Esophagus squamous epithelium (tissue), 5 donors: Measurements from ENCODE around the gene CPSF6. TPM values are rescaled to one million over a fixed set of nuclear protein-coding genes. Genes with fewer than 3 reads are reported as not detected.
A peak's percentile ranks its signal among the peaks of the same experiment; 100 is the strongest.

Experiments
- DNase-seq: peaks from one replicate; lab custom pipeline; 2025; lab: John Stamatoyannopoulos, UW
- H3K27ac ChIP-seq, 4 donors: fragments of 200-600 bp; sonication (generic); one replicate each; pipeline ENCODE4 v1.5.1; 2016 to 2019; ENCODE audit warnings: mild to moderate bottlenecking in 1 of 4
- H3K27me3 ChIP-seq, 4 donors: fragments of 200-600 bp; sonication (generic); 1 replicate in 3 of 4; 2 replicates in 1 of 4; pipeline versions ENCODE4 v1.5.1 to v1.6.0; 2017 to 2021; ENCODE audit warnings: antibody characterized with exemption in 1 of 4
- H3K36me3 ChIP-seq, 3 donors: fragments of 200-600 bp; sonication (generic); one replicate each; pipeline ENCODE4 v1.5.1; 2016 to 2019
- H3K4me1 ChIP-seq, 3 donors: fragments of 200-600 bp; sonication (generic); one replicate each; pipeline ENCODE4 v1.5.1; 2017 to 2019
- H3K4me3 ChIP-seq, 4 donors: fragments of 200-600 bp; sonication (generic); 1 replicate in 3 of 4; 2 replicates in 1 of 4; pipeline ENCODE4 v1.5.1; 2016 to 2019; ENCODE audit warnings: mild to moderate bottlenecking in 2 of 4, moderate library complexity in 1 of 4
- H3K9me3 ChIP-seq, 3 donors: fragments of 200-600 bp; sonication (generic); one replicate each; pipeline ENCODE4 v1.5.1; 2016 to 2019
- CTCF ChIP-seq, 6 experiments: fragments of 450-650 bp in 4 of 6; fragments of 200-600 bp in 2 of 6; sonication (generic) in 2 of 6; IDR thresholded peaks; one replicate each; pipeline ENCODE4 v1.5.1; 2016 to 2019; ENCODE audit warnings: antibody characterized with exemption in 6 of 6, mild to moderate bottlenecking in 4 of 6, moderate library complexity in 4 of 6
- POLR2A ChIP-seq, 4 donors: fragments of 450-650 bp; IDR thresholded peaks; one replicate each; pipeline ENCODE4 v1.6.1; 2017; ENCODE audit warnings: antibody characterized with exemption in 4 of 4, mild to moderate bottlenecking in 4 of 4, moderate library complexity in 3 of 4
- WGBS, 2 donors: methylation state at CpG; one replicate each; pipeline ENCODE4 v1.1.5; 2018; 5-methylcytosine and 5-hydroxymethylcytosine counted together
- intact Hi-C: fragments of 100-400 bp; cut with DNase I; formaldehyde crosslinking; loops from one replicate; pipeline ENCODE4 v1.15.0; 2022
- total RNA-seq, 4 donors: library from RNA; depleted of rRNA; stranded (reverse); fragments of >200 nt; gene quantifications; one replicate each; pipeline ENCODE4 v1.1.0, GENCODE V29; 2016
- donor health status: DM: yes; HTN: yes; CAD: no.

The CPSF6 gene
- total RNA-seq, 4 donors from 2014 or later, result 16.5 to 34.3 (median 20.5) TPM

GRCh38 chr12:69290545-69291277 is 51.3 kb downstream of the CPSF6 start:
- TF ChIP-seq CTCF (IDR thresholded peaks at IDR 0.05) (peak; percentile 67 to 90 (median 84)), POLR2A (IDR thresholded peaks at IDR 0.05) (no peak)
- Histone ChIP-seq H3K27me3 (peaks cover 0 to 66% (median 0%) of the 10 kb centered on the region in 4 donors), H3K4me1 (no peaks in the 10 kb centered on the region), H3K36me3 (no peaks in the 10 kb centered on the region), H3K4me3 (no peak overlapping the region), H3K27ac (no peak overlapping the region), H3K9me3 (no peaks in the 10 kb centered on the region)
- intact Hi-C loops, result no loop called here
- 25 to 28% methylated on average over 4 to 8 of the region's 9 CpGs for WGBS, 2 donors
- DNase-seq, result peak; percentile 11

GRCh38 chr12:69291278-69291593 is 51.9 kb downstream of the CPSF6 start:
- DNase-seq, result no peak
- no peak overlapping the region for H3K4me3 ChIP-seq
- no peaks in the 10 kb centered on the region for H3K4me1 ChIP-seq
- no peaks in the 10 kb centered on the region for H3K36me3 ChIP-seq
- intact Hi-C loops, result no loop called here
- no peak overlapping the region for H3K27ac ChIP-seq
- H3K9me3 ChIP-seq, result no peaks in the 10 kb centered on the region
- peaks cover 0 to 61% (median 0%) of the 10 kb centered on the region in 4 donors for H3K27me3 ChIP-seq
- no peak for TF ChIP-seq POLR2A (IDR thresholded peaks at IDR 0.05)
- no peak for TF ChIP-seq CTCF (IDR thresholded peaks at IDR 0.05)

- Histone ChIP-seq H3K36me3 (no peaks in the 10 kb centered on the region), H3K27ac (no peak overlapping the region), H3K9me3 (peaks cover 0 to 5% (median 0%) of the 10 kb centered on the region in 3 donors), H3K4me1 (peaks cover 0 to 17% (median 0%) of the 10 kb centered on the region in 3 donors), H3K27me3 (no peaks in the 10 kb centered on the region), H3K4me3 (no peak overlapping the region)
- TF ChIP-seq POLR2A (IDR thresholded peaks at IDR 0.05) (no peak), CTCF (IDR thresholded peaks at IDR 0.05) (no peak)
- no peak for DNase-seq
- intact Hi-C loops, result no loop called here
- 82 to 90% methylated on average over 1 of the region's 1 CpG for WGBS, 2 donors
These were observed 58.8 kb downstream of the CPSF6 start for GRCh38 chr12:69298133-69298532.

GRCh38 chr12:69298947-69299346 is 59.6 kb downstream of the CPSF6 start:
- WGBS, 2 donors, result 40 to 42% methylated on average over 2 of the region's 2 CpGs
- TF ChIP-seq CTCF (IDR thresholded peaks at IDR 0.05) (no peak), POLR2A (IDR thresholded peaks at IDR 0.05) (no peak)
- Histone ChIP-seq H3K27me3 (no peaks in the 10 kb centered on the region), H3K27ac (no peak overlapping the region), H3K36me3 (no peaks in the 10 kb centered on the region), H3K4me3 (no peak overlapping the region), H3K9me3 (peaks cover 0 to 6% (median 2%) of the 10 kb centered on the region in 3 donors), H3K4me1 (peaks cover 0 to 17% (median 0%) of the 10 kb centered on the region in 3 donors)
- DNase-seq, result no peak
- intact Hi-C loops, result no loop called here

- 86 to 95% methylated on average over 1 of the region's 1 CpG for WGBS, 2 donors
- Histone ChIP-seq H3K9me3 (peaks cover 0 to 10% (median 10%) of the 10 kb centered on the region in 3 donors), H3K36me3 (no peaks in the 10 kb centered on the region), H3K27me3 (no peaks in the 10 kb centered on the region), H3K4me1 (peaks cover 0 to 13% (median 0%) of the 10 kb centered on the region in 3 donors), H3K4me3 (no peak overlapping the region), H3K27ac (no peak overlapping the region)
- DNase-seq, result no peak
- TF ChIP-seq POLR2A (IDR thresholded peaks at IDR 0.05), result no peak
- TF ChIP-seq CTCF (IDR thresholded peaks at IDR 0.05), result no peak
- intact Hi-C loops, result no loop called here
These were observed 64.9 kb downstream of the CPSF6 start for GRCh38 chr12:69304284-69304683.
